Tibial nerve (tissue), 3 donors: ENCODE measurements around the gene GJA4.

ENCODE experiments used
- POLR2A ChIP-seq, 2 donors: fragments of 450-650 bp; IDR thresholded peaks; one replicate each; pipeline ENCODE4 v1.6.1; 2017; ENCODE audit warnings: antibody characterized with exemption in 2 of 2, mild to moderate bottlenecking in 2 of 2, moderate library complexity in 2 of 2
- TF ChIP-seq, protein P1 (sequence below), 5 experiments: fragments of 200-600 bp in 3 of 5; fragments of 450-650 bp in 2 of 5; sonication (generic) in 3 of 5; IDR thresholded peaks; one replicate each; pipeline ENCODE4 v1.5.1; 2016 to 2019; ENCODE audit warnings: antibody characterized with exemption in 5 of 5, mild to moderate bottlenecking in 3 of 5, moderate library complexity in 2 of 5

DNA sequence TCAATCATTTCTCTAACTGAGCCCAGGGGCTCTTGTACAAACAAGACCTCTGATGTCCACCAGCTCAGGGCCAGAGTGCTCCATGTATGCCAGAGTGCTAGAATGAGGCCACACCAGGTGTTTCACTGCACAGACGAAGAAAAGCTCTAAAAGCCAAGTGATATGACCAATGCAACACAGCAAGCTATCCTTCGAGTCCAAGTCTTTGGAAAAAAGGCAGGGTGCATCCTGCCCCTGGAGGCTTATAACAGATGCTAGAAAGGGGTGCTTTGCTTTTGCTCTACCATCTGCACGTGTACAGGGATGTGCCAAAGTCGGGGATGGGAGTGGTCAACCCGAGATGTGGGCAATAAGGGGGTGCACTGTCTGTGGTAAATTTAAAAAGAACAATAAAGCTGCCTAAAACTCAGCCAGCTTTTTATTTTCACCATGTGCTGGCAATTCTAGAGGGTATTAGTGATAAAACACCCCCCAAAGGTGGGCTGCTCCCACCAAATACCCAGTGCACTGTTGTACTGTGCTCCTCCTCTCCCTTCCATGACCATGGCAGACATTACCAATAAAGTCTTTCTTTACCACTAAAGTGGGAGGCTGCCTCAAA is 34.6 kb downstream of the GJA4 start:
- no peak for TF ChIP-seq POLR2A (IDR thresholded peaks at IDR 0.05)
- TF ChIP-seq, protein P1, sequence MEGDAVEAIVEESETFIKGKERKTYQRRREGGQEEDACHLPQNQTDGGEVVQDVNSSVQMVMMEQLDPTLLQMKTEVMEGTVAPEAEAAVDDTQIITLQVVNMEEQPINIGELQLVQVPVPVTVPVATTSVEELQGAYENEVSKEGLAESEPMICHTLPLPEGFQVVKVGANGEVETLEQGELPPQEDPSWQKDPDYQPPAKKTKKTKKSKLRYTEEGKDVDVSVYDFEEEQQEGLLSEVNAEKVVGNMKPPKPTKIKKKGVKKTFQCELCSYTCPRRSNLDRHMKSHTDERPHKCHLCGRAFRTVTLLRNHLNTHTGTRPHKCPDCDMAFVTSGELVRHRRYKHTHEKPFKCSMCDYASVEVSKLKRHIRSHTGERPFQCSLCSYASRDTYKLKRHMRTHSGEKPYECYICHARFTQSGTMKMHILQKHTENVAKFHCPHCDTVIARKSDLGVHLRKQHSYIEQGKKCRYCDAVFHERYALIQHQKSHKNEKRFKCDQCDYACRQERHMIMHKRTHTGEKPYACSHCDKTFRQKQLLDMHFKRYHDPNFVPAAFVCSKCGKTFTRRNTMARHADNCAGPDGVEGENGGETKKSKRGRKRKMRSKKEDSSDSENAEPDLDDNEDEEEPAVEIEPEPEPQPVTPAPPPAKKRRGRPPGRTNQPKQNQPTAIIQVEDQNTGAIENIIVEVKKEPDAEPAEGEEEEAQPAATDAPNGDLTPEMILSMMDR (IDR thresholded peaks at IDR 0.05) = no peak
